CD4-positive, alpha-beta T cell (primary cell): ENCODE data around the gene PIK3R6. TPM values are rescaled to one million over a fixed set of nuclear protein-coding genes. Genes with fewer than 3 reads are reported as not detected.

Experiments
- ATAC-seq: fragments of 200-7000 bp; cut with Tn5 transposase; one replicate; pipeline ENCODE4 v1.10.0; 2022; ENCODE audit warnings: mild to moderate bottlenecking; ENCODE audit not compliant: poor library complexity
- CTCF ChIA-PET: fragments of 350-600 bp; sonication (Branson Sonifier 250); formaldehyde crosslinking; loops from one replicate; lab custom pipeline; 2021; ENCODE audit warnings: antibody characterized with exemption, inconsistent platforms; lab: Charles Lee
- POLR2A ChIA-PET: fragments of 350-600 bp; sonication (Branson Sonifier 250); formaldehyde crosslinking; loops from one replicate; lab custom pipeline; 2021; ENCODE audit warnings: antibody characterized with exemption, inconsistent platforms; lab: Charles Lee
- DNase-seq, 14 experiments: peaks; one replicate each; pipeline ENCODE4 v3.0.0-alpha.2; 2013 to 2020; ENCODE audit warnings: mixed read lengths in 2 of 14
- H3K27ac ChIP-seq, 2 donors: one replicate each; pipeline versions ENCODE4 v1.5.1 to v1.7.0; 2013; ENCODE audit warnings: low read length in 2 of 2, low read depth in 1 of 2, mild to moderate bottlenecking in 1 of 2
- H3K27me3 ChIP-seq, 2 experiments: 1 replicate in 1 of 2; 2 replicates in 1 of 2; pipeline versions ENCODE4 v1.6.1 to v1.7.0; 2013; ENCODE audit warnings: low read length in 2 of 2, control low read depth in 1 of 2, mild to moderate bottlenecking in 1 of 2, moderate library complexity in 1 of 2; ENCODE audit not compliant: insufficient read depth in 2 of 2, control insufficient read depth in 1 of 2
- H3K36me3 ChIP-seq: one replicate; pipeline ENCODE4 v1.6.1; 2013; ENCODE audit warnings: low read length, control low read depth; ENCODE audit not compliant: insufficient read depth
- H3K4me1 ChIP-seq: one replicate; pipeline ENCODE4 v1.6.1; 2013; ENCODE audit warnings: low read length, control low read depth; ENCODE audit not compliant: insufficient read depth
- H3K4me3 ChIP-seq: one replicate; pipeline ENCODE4 v1.5.1; 2013; ENCODE audit warnings: mild to moderate bottlenecking, low read length, moderate library complexity
- H3K9me3 ChIP-seq, 2 experiments: 1 replicate in 1 of 2; 2 replicates in 1 of 2; pipeline versions ENCODE4 v1.6.1 to v1.7.0; 2013; ENCODE audit warnings: low read length in 2 of 2, mild to moderate bottlenecking in 2 of 2, control low read depth in 1 of 2, moderate library complexity in 1 of 2; ENCODE audit not compliant: control insufficient read depth in 1 of 2, insufficient read depth in 1 of 2
- H3K27ac Mint-ChIP-seq: one replicate; pipeline ENCODE4 v1.8.0; 2020; ENCODE audit warnings: mixed read lengths
- H3K27me3 Mint-ChIP-seq: one replicate; pipeline ENCODE4 v1.8.0; 2021; ENCODE audit warnings: mixed read lengths
- H3K36me3 Mint-ChIP-seq: one replicate; pipeline ENCODE4 v1.8.0; 2021; ENCODE audit warnings: low read depth, mixed read lengths
- H3K4me1 Mint-ChIP-seq: one replicate; pipeline ENCODE4 v1.8.0; 2021; ENCODE audit warnings: low read depth, mixed read lengths
- H3K4me3 Mint-ChIP-seq: one replicate; pipeline ENCODE4 v1.8.0; 2020; ENCODE audit warnings: mild to moderate bottlenecking, mixed read lengths
- H3K9me3 Mint-ChIP-seq: one replicate; pipeline ENCODE4 v1.8.0; 2020; ENCODE audit warnings: mixed read lengths
- CTCF ChIP-seq: fragments of 200-600 bp; IDR thresholded peaks from one replicate; pipeline ENCODE4 v1.8.0; 2022; ENCODE audit warnings: antibody characterized with exemption, mild to moderate bottlenecking
- intact Hi-C, 2 experiments: fragments of 100-400 bp; cut with DNase I in 1 of 2; cut with micrococcal nuclease in 1 of 2; formaldehyde crosslinking; loops; one replicate each; pipeline versions ENCODE4 v1.15.1 to v1.9.0; 2023 to 2025; cut with DNase I, micrococcal nuclease
- total RNA-seq, 174 experiments: library from RNA in 2 of 174; stranded (reverse) in 2 of 174; gene quantifications; one replicate each; pipeline ENCODE4 v1.2.3 and lab custom pipeline; 2021 to 2026

The PIK3R6 gene
- total RNA-seq, 2 experiments from 2014 or later = 0.50 to 0.60 TPM

- ChIA-PET CTCF (no interaction called here), POLR2A (no interaction called here)
- DNase-seq = no peak
These were observed 25.6 kb upstream of the PIK3R6 start for GRCh38 chr17:8893059-8893458.

GRCh38 chr17:8892338-8892690 is 24.8 kb upstream of the PIK3R6 start:
- Mint-ChIP-seq H3K27ac (no peak overlapping the region), H3K4me1 (peaks cover 33% of the 10 kb centered on the region), H3K4me3 (no peak overlapping the region), H3K36me3 (peaks cover 75% of the 10 kb centered on the region), H3K9me3 (no peaks in the 10 kb centered on the region), H3K27me3 (no peaks in the 10 kb centered on the region)
- H3K4me3 ChIP-seq = no peak overlapping the region
- no peak for ATAC-seq
- peak overlapping the region in 1 of 2 donors; percentile 4 for H3K27ac ChIP-seq
- no peaks in the 10 kb centered on the region for H3K9me3 ChIP-seq
- intact Hi-C loops = loop anchor here (5.0 to 10.0 kb wide), 3 partner anchors 138 to 478 kb away; partner anchors contain the start of gene SPDYE4 (in 1 of the 2)
- no peaks in the 10 kb centered on the region for H3K27me3 ChIP-seq
- peaks cover 35% of the 10 kb centered on the region for H3K4me1 ChIP-seq
- peaks cover 88% of the 10 kb centered on the region for H3K36me3 ChIP-seq
- DNase-seq = no peak
- ChIA-PET CTCF (no interaction called here), POLR2A (interaction anchor here (0.7 kb wide), 1 partner anchor 74 kb away, joined by 3 read pairs; no protein-coding TSS in a partner anchor)
- no peak for TF ChIP-seq CTCF

More at GRCh38 chr17:8893059-8893458, 25.6 kb upstream of the PIK3R6 start:
- no peaks in the 10 kb centered on the region for H3K27me3 Mint-ChIP-seq
- Histone ChIP-seq H3K27ac (peak overlapping the region in 1 of 2 donors; percentile 4), H3K27me3 (no peaks in the 10 kb centered on the region), H3K4me1 (peaks cover 43% of the 10 kb centered on the region), H3K4me3 (no peak overlapping the region), H3K9me3 (no peaks in the 10 kb centered on the region), H3K36me3 (peaks cover 92% of the 10 kb centered on the region)
- H3K9me3 Mint-ChIP-seq = no peaks in the 10 kb centered on the region
- no peak overlapping the region for H3K4me3 Mint-ChIP-seq
- peaks cover 78% of the 10 kb centered on the region for H3K36me3 Mint-ChIP-seq
- TF ChIP-seq CTCF = no peak
- peaks cover 40% of the 10 kb centered on the region for H3K4me1 Mint-ChIP-seq
- H3K27ac Mint-ChIP-seq = no peak overlapping the region
- intact Hi-C loops = loop anchor here (5.0 to 10.0 kb wide), 3 partner anchors 138 to 478 kb away; partner anchors contain the start of gene SPDYE4 (in 1 of the 2)
- ATAC-seq = no peak

DNA sequence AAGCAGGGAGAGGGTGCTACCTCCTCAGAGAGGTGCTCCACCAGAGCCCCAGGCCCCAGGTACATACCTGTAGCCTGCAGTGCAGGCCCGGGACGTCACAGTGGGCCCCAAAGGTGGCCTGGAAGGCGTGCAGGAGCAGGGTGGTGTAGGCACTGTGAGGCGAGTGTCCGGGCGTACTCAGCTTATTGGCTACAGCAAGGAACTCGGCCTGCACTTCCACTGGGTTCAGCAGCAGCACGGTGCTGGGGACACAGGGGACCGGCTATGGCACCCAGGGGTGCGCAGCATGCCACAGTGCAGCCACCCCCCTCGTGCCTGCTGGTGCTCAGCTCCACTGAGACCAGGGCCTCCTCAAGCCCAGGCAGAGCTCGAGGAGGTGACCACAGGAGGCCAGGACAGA is 23.2 kb upstream of the PIK3R6 start:
- no peak overlapping the region for H3K27ac Mint-ChIP-seq
- POLR2A ChIA-PET = interaction anchor here (0.6 kb wide), 1 partner anchor 25 kb away, joined by 3 read pairs; no protein-coding TSS in a partner anchor
- Histone ChIP-seq H3K9me3 (peaks cover 0 to 9% of the 10 kb centered on the region in 2 experiments), H3K36me3 (peaks cover 87% of the 10 kb centered on the region), H3K27me3 (no peaks in the 10 kb centered on the region), H3K4me1 (peaks cover 24% of the 10 kb centered on the region), H3K4me3 (no peak overlapping the region), H3K27ac (no peak overlapping the region)
- no peak for DNase-seq
- no peaks in the 10 kb centered on the region for H3K27me3 Mint-ChIP-seq
- no peak for TF ChIP-seq CTCF
- H3K9me3 Mint-ChIP-seq = no peaks in the 10 kb centered on the region
- H3K36me3 Mint-ChIP-seq = peaks cover 75% of the 10 kb centered on the region
- CTCF ChIA-PET = interaction anchor here (1.3 kb wide), 1 partner anchor 107 kb away, joined by 6 read pairs; no protein-coding TSS in a partner anchor
- intact Hi-C loops = loop anchor here (5.0 to 10.0 kb wide), 3 partner anchors 136 to 476 kb away; partner anchors contain the start of gene SPDYE4 (in 1 of the 2)
- H3K4me1 Mint-ChIP-seq = peaks cover 17% of the 10 kb centered on the region
- no peak overlapping the region for H3K4me3 Mint-ChIP-seq
- ATAC-seq = no peak
